Measurements from ENCODE around the gene FXR2.

The FXR2 gene

GRCh38 chr17:7587420-7588151 is 27.1 kb downstream of the FXR2 start:
- no peak for DNase-seq

- no peak for DNase-seq
Observed at GRCh38 chr17:7586673-7587419, 27.9 kb downstream of the FXR2 start.

DNA sequence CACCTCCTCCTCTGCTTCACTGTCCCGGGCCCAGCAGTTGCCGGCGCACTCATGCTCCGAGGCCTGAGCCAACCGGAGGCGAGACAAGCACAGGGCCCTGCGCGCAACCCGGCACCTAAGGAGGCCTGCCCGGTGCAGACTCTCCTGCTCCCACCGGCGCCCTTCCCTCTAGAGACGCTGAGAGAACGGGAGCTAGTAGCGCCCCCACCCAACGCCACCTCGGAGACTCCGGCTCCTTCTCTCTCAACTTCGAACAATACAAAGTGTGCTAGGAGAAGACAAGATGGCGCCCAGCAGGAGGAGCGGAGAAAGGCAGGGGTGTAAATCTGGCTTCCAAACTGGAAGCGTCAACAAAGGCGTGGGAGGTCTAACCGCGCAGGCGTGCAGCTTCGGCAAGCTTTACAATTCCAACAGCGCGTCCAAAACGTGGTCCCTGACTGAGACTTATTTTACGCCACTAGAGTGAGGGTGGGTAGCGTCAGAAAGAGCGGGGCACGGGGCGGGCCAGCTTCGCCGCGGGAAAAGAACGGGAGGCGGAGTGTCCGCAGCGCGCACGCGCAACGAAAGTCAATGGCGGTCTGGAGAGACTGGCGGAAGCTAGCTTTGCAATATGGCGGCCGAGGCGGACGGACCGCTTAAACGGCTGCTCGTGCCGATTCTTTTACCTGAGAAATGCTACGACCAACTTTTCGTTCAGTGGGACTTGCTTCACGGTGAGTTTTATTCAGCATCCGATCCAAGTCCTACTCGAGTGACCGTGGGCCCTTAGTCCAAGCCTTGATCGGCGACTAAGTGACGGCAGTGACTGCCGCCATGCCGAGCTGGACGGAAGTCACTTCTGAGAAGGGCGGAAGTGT is 31.2 kb downstream of the FXR2 start, which contains the start of gene MPDU1:
Gene MPDU1, plus strand, starts transcription at position 600 of the 857 bp plus-strand sequence. Its CDS starts 11 bp downstream, at position 611.
- DNase-seq, result peak; percentile 96

GRCh38 chr17:7582396-7583252 is 32.1 kb downstream of the FXR2 start:
- DNase-seq, result no peak

DNA sequence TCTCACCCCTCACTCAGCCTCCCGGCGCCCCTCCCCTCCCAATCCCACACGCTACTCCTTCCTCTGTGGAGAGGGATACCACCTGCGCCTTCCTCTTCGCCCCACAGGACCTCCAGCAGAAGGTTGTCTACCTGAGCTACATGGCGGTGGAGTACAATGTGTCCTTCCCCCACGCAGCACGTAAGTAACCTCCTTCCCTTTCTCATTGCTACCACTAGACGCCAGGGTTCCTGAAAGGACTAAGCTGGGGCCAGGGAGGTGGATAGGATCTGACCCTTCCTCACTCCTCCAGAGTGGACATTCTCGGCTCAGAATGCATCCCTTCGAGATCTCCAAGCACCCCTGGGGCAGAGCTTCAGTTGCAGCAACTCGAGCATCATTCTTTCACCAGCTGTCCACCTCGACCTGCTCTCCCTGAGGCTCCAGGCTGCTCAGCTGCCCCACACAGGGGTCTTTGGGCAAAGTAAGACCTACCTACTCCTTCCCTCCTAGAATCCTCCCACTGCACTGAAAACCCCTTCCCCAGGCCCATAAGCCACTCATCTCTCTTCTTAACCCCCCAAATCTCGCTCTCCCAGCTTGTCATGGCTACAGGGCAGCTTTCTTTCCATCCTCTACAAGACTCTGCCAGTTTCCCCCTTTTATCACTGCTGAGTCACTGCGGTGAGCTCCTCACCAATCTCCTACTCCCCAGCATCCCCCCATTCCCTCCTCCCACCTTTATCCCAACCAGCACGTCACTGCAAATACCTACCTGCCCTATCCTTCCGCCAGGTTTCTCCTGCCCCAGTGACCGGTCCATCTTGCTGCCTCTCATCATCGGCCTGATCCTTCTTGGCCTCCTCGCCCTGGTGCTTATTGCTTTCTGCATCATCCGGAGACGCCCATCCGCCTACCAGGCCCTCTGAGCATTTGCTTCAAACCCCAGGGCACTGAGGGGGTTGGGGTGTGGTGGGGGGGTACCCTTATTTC is 33.8 kb downstream of the FXR2 start:
- DNase-seq, result no peak

GRCh38 chr17:7579834-7580603 is 34.7 kb downstream of the FXR2 start:
- peak; percentile 71 for DNase-seq

GRCh38 chr17:7579001-7579833 is 35.5 kb downstream of the FXR2 start, which contains the start of gene CD68:
Gene CD68 (plus strand): TSS chr17:7579638. CDS start chr17:7579678, 40 bp downstream.
- peak; percentile 85 for DNase-seq

DNA sequence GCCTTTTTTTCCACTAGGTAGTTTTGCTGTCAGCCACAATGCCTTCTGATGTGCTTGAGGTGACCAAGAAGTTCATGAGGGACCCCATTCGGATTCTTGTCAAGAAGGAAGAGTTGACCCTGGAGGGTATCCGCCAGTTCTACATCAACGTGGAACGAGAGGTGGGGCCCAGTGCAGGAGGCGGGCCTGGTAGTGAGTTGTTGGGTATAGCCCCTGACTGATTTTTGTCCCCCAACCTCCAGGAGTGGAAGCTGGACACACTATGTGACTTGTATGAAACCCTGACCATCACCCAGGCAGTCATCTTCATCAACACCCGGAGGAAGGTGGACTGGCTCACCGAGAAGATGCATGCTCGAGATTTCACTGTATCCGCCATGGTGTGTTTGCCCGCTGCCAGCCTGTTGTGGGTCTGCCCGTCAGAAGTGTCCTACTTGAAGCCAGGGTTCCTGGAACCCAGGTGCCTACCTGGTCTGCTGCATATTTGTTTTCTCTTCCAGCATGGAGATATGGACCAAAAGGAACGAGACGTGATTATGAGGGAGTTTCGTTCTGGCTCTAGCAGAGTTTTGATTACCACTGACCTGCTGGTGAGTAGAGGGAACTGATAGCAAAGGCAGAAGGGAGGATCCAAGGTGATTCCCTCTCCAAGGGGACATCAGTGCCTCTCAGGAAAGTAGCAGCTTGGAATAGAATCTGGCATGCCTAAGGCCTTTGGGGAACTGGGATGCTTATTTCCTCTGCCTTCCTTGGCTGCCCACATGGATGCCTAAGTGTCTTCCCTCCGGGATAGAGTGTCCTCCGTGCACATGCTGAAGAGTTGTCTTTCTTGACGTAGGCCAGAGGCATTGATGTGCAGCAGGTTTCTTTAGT is 37.1 kb downstream of the FXR2 start:
- no peak for DNase-seq

DNA sequence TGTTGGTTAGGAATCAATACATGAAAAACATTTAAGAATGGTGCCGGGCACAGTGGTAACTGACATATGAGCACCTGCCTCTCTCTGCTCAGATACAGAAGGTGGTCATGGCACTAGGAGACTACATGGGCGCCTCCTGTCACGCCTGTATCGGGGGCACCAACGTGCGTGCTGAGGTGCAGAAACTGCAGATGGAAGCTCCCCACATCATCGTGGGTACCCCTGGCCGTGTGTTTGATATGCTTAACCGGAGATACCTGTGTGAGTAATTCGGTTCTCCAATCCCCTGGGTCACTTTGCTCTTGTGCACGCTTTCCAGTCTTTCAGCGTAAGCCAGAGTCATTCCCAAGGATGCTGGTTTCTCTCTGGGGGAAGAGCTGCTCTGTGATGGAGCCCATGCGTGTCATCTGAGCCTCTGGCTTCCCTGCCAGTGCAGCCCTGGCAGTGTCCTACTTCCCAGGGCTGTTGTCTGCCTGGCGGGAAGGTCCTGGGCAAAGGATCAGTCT is 38.2 kb downstream of the FXR2 start:
- DNase-seq, result no peak

DNA sequence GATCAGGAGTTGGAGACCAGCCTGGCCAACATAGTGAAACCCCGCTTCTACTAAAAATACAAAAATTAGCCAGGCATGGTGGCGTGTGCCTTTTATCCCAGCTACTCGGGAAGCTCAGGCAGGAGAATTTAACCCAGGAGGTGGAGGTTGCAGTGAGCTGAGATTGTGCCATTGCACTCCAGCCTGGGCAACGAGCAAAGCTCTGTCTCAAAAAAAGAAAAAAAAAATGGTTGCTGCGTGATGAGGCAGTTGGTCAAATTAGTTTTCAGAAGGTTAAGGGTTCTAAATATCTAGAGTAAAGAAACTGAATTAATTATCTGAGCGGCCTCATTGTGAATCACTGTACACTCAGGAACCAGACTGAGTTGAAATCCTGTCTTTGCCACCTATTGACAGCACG is 38.7 kb downstream of the FXR2 start:
- DNase-seq, result no peak

GRCh38 chr17:7575481-7575883 is 39.2 kb downstream of the FXR2 start:
- no peak for DNase-seq

- no peak for DNase-seq
Observed at GRCh38 chr17:7574176-7574953, 40.3 kb downstream of the FXR2 start.

DNA sequence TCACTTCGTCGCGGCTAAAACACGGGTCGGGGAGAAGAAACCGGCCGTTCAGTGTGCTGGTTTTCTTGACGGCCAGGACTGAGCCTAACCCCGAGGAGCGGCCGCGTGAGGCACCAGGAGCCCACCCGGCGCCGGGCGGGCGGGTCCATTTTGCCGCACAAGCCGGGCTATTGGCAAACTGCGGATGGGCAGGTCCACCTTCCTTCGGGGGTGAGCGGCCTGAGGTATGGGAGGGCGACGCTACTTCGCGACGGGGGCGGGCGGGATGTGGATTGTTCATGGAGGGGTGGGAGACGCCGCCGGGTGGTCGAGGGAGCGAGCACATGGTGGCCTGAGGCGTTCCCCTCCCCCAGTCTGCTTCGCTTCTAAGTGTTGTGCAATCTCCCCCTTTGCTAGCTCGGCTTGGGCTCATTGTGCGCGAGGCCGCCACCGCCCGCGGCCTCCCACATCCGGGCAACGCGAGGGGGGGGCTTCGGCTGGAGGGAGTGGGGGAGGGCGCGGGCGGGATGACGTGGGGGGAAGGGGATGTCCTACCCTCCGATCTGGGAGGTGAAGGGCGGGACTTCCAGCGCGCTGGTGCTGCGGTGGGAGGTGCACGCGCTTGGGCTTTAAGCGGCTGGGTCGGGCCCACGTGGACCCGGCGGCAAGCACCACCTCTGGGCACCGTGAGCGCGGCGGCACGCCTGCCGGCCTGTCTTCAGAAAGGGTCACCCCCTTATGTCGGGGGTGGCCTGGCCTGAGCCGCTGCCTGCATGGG is 41.2 kb downstream of the FXR2 start:
- peak; percentile 93 for DNase-seq

DNA sequence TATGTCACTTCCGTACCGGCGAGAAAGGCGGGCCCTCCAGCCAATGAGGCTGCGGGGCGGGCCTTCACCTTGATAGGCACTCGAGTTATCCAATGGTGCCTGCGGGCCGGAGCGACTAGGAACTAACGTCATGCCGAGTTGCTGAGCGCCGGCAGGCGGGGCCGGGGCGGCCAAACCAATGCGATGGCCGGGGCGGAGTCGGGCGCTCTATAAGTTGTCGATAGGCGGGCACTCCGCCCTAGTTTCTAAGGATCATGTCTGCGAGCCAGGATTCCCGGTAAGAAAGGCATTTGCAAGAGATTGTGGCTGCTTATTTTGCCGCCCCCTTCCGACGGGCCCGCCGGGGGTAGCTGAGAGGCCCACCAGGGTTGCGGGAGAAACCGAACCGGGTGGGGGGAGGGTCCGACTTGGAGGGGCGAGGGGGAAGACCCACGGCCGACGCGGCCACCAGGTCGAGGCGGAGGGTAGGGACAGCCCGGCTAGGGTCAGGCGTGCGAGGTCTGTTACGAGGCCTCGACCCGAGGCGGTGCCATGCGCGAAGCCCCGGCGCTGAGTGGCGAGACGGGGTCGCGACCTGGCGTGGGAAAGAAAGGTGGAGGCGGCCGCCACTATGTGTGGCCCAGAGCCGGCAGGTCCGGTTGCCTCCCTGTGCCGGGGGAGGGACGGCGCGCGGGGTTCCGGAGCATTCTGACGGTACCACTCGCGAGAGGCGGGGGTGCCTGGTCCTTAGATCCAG is 41.9 kb downstream of the FXR2 start:
- no peak for DNase-seq

- DNase-seq, result peak; percentile 99
Observed at GRCh38 chr17:7572338-7572587, 42.4 kb downstream of the FXR2 start.

DNA sequence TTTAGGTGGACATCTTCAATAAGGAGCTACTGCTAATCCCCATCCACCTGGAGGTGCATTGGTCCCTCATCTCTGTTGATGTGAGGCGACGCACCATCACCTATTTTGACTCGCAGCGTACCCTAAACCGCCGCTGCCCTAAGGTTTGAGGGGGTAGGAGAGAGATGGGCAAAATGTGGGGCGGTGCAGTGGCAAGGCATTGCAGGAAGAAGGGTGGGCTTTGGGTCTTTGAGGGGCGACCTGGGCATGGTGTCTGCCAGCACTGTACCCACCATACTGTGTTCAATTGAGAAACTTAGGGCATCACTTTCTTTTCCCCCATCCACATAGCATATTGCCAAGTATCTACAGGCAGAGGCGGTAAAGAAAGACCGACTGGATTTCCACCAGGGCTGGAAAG is 44.3 kb downstream of the FXR2 start:
- no peak for DNase-seq

All from stimulated activated CD4-positive, alpha-beta T cell treated with anti-CD3 and anti-CD28 coated beads, Interleukin-15, amount 100 ng/mL, for 24 hours (primary cell).